Keratinocyte (primary cell): ENCODE measurements around the gene DEFB128. TPM values are rescaled to one million over a fixed set of nuclear protein-coding genes. Genes with fewer than 3 reads are reported as not detected.

Source experiments
- DNase-seq: peaks from one replicate; pipeline ENCODE4 v3.0.0-alpha.2; 2011; ENCODE audit warnings: low read depth, missing footprints, low spot score
- FAIRE-seq: peaks from 2 replicates; lab custom pipeline; 2011; peaks lifted over from hg19 to GRCh38; lab: Jason Lieb, UNC
- H2AFZ ChIP-seq: 2 replicates; pipeline ENCODE4 v1.6.0; 2012; ENCODE audit warnings: low read length, control low read depth, inconsistent platforms; ENCODE audit not compliant: control insufficient read depth
- H3K27ac ChIP-seq: 2 replicates; pipeline ENCODE4 v1.5.1; 2011; ENCODE audit warnings: low read length; ENCODE audit not compliant: control insufficient read depth, insufficient read depth
- H3K27me3 ChIP-seq: 3 replicates; pipeline ENCODE4 v1.6.0; 2011; ENCODE audit warnings: low read length; ENCODE audit not compliant: control insufficient read depth, insufficient read depth; ENCODE audit errors: extremely low read depth
- H3K36me3 ChIP-seq, 2 experiments: 2 replicates in 1 of 2; 3 replicates in 1 of 2; pipeline ENCODE4 v1.5.1; 2011; ENCODE audit warnings: low read length in 2 of 2, mild to moderate bottlenecking in 1 of 2; ENCODE audit not compliant: control insufficient read depth in 2 of 2, insufficient read depth in 2 of 2; ENCODE audit errors: extremely low read depth in 1 of 2
- H3K4me1 ChIP-seq: 3 replicates; pipeline ENCODE4 v1.5.1; 2011; ENCODE audit warnings: low read length; ENCODE audit not compliant: control insufficient read depth, insufficient read depth; ENCODE audit errors: extremely low read depth
- H3K4me2 ChIP-seq: 3 replicates; pipeline ENCODE4 v1.6.0; 2011; ENCODE audit warnings: low read depth, low read length; ENCODE audit not compliant: control insufficient read depth, insufficient read depth; ENCODE audit errors: extremely low read depth
- H3K4me3 ChIP-seq, 3 experiments: fragments of 200-600 bp in 1 of 3; sonication (generic) in 1 of 3; 2 replicates in 2 of 3; 3 replicates in 1 of 3; pipeline ENCODE4 v1.5.1; 2011 to 2016; ENCODE audit warnings: low read length in 3 of 3, mild to moderate bottlenecking in 3 of 3, control low read depth in 2 of 3, inconsistent platforms in 1 of 3, low read depth in 1 of 3, mixed read lengths in 1 of 3, mixed run types in 1 of 3, moderate library complexity in 1 of 3; ENCODE audit not compliant: control insufficient read depth in 2 of 3, insufficient read depth in 2 of 3; ENCODE audit errors: extremely low read depth in 1 of 3
- H3K79me2 ChIP-seq: 2 replicates; pipeline ENCODE4 v1.6.0; 2012; ENCODE audit warnings: low read length; ENCODE audit not compliant: control insufficient read depth, insufficient read depth
- H3K9ac ChIP-seq: 3 replicates; pipeline ENCODE4 v1.6.0; 2011; ENCODE audit warnings: low read length; ENCODE audit not compliant: control insufficient read depth, insufficient read depth; ENCODE audit errors: extremely low read depth
- H3K9me1 ChIP-seq: 3 replicates; pipeline ENCODE4 v1.6.0; 2011; ENCODE audit warnings: low read length; ENCODE audit not compliant: control insufficient read depth, insufficient read depth; ENCODE audit errors: extremely low read depth
- H3K9me3 ChIP-seq: 2 replicates; pipeline ENCODE4 v1.5.1; 2012; ENCODE audit warnings: low read depth, low read length; ENCODE audit not compliant: control insufficient read depth
- H4K20me1 ChIP-seq: 3 replicates; pipeline ENCODE4 v1.6.0; 2011; ENCODE audit warnings: low read length; ENCODE audit not compliant: control insufficient read depth, insufficient read depth; ENCODE audit errors: extremely low read depth
- EZH2 ChIP-seq: IDR thresholded peaks from one replicate; pipeline ENCODE4 v1.6.1; 2012; ENCODE audit warnings: inconsistent platforms, mild to moderate bottlenecking, low read length, moderate library complexity
- dilution Hi-C: fragments of 300-500 bp; cut with MboI; formaldehyde crosslinking; loops from one replicate; pipeline ENCODE4 v1.7.0; 2020; ENCODE audit warnings: low sequenced_read_pairs; ENCODE audit not compliant: extremely low pct_ligation_motif_present
- polyA plus RNA-seq, 5 experiments: library from polyadenylated mRNA; depleted of rRNA in 3 of 5; stranded (reverse) in 3 of 5; stranded (forward) in 1 of 5; unstranded in 1 of 5; fragments of >200 nt; gene quantifications; 1 replicate in 1 of 5; 2 replicates in 3 of 5; 3 replicates in 1 of 5; pipeline versions ENCODE4 v1.2.1 to v1.2.3, GENCODE V29; 2011 to 2012; ENCODE audit warnings: missing spikeins in 2 of 5, low read depth in 1 of 5, low replicate concordance in 1 of 5
- TF ChIP-seq, protein P1 (sequence below), 3 experiments: IDR thresholded peaks in 1 of 3; conservative IDR thresholded peaks in 1 of 3; optimal IDR thresholded peaks in 1 of 3; 2 replicates in 2 of 3; 3 replicates in 1 of 3; pipeline versions ENCODE3 to v1.5.1; 2011; ENCODE audit warnings: low read length in 3 of 3, mild to moderate bottlenecking in 3 of 3, moderate library complexity in 2 of 3, control low read depth in 1 of 3, inconsistent platforms in 1 of 3; ENCODE audit not compliant: insufficient read depth in 2 of 3; ENCODE audit errors: extremely low read depth in 1 of 3

Gene DEFB128
- polyA plus RNA-seq, 1 donor (not counting 4 experiments of a cell fraction or from before 2014, with no cell fraction given), result not detected

DNA sequence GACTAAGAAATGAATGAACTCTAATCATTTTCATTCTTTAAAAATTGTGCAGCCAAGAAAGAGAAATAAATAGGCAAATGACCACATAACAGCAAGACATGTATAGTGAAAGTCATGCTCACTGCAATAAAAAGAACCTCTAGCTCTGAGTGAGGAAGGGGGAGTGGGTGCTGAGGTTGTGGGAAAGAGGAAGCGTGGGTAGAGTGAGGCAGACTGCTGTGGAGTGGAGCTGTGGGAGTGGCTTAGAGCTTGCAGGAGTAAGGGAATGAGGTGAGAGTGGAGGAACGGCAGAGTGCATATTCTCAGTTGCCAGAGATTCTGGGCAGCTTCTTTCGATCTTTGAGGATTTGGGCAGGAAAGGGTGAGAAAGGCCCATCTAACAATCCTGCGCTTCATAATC is 48.0 kb upstream of the DEFB128 start:
- no peak for DNase-seq
- Histone ChIP-seq H3K9me1 (no peaks in the 10 kb centered on the region), H3K9ac (no peak overlapping the region), H4K20me1 (no peaks in the 10 kb centered on the region), H3K9me3 (no peaks in the 10 kb centered on the region), H3K4me1 (peaks cover 8% of the 10 kb centered on the region), H3K36me3 (no peaks in the 10 kb centered on the region), H3K4me3 (no peak overlapping the region), H3K79me2 (no peaks in the 10 kb centered on the region), H2AFZ (no peak overlapping the region), H3K27ac (no peak overlapping the region), H3K4me2 (no peak overlapping the region), H3K27me3 (no peaks in the 10 kb centered on the region)
- dilution Hi-C loops, result no loop called here
- no peak for FAIRE-seq
- no peak for TF ChIP-seq EZH2
- TF ChIP-seq, protein P1, sequence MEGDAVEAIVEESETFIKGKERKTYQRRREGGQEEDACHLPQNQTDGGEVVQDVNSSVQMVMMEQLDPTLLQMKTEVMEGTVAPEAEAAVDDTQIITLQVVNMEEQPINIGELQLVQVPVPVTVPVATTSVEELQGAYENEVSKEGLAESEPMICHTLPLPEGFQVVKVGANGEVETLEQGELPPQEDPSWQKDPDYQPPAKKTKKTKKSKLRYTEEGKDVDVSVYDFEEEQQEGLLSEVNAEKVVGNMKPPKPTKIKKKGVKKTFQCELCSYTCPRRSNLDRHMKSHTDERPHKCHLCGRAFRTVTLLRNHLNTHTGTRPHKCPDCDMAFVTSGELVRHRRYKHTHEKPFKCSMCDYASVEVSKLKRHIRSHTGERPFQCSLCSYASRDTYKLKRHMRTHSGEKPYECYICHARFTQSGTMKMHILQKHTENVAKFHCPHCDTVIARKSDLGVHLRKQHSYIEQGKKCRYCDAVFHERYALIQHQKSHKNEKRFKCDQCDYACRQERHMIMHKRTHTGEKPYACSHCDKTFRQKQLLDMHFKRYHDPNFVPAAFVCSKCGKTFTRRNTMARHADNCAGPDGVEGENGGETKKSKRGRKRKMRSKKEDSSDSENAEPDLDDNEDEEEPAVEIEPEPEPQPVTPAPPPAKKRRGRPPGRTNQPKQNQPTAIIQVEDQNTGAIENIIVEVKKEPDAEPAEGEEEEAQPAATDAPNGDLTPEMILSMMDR (optimal IDR thresholded peaks at IDR 0.05 in 1 of 3, IDR thresholded peaks at IDR 0.05 in 1 of 3, conservative IDR thresholded peaks at IDR 0.05 in 1 of 3; ENCODE audit: extremely low read depth in 1 of 3, insufficient read depth in 2 of 3, low read length in 3 of 3), result no peak

DNA sequence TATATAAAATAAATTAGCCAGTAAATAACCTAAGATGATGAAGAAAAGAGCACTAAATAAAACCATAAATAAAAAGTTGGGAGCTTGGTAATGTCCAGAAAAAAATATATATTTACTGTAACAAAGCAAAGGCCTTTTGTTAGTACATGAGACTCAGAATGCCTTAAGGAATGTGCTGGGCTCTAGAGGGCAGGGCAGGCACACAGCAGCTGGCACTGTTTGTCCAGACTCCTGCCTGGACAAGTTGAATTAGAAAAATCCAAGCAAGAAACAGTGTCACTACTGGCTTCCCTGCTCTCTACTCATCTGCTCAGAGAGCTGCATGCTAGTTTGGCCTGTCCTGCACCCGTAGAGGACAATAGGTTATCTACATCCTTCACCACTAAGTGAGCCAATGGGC is 46.4 kb upstream of the DEFB128 start:
- no peaks in the 10 kb centered on the region for H3K79me2 ChIP-seq
- H3K4me3 ChIP-seq, result no peak overlapping the region
- H3K27me3 ChIP-seq, result no peaks in the 10 kb centered on the region
- no peak overlapping the region for H3K9ac ChIP-seq
- dilution Hi-C loops, result no loop called here
- no peak overlapping the region for H2AFZ ChIP-seq
- H4K20me1 ChIP-seq, result no peaks in the 10 kb centered on the region
- no peaks in the 10 kb centered on the region for H3K9me3 ChIP-seq
- DNase-seq (no peak), FAIRE-seq (peak; percentile 91)
- no peaks in the 10 kb centered on the region for H3K36me3 ChIP-seq
- H3K4me1 ChIP-seq, result peaks cover 8% of the 10 kb centered on the region
- TF ChIP-seq, protein P1 (optimal IDR thresholded peaks at IDR 0.05 in 1 of 3, IDR thresholded peaks at IDR 0.05 in 1 of 3, conservative IDR thresholded peaks at IDR 0.05 in 1 of 3; ENCODE audit: extremely low read depth in 1 of 3, insufficient read depth in 2 of 3, low read length in 3 of 3), result peak; percentile 42 to 76 (median 61)
- TF ChIP-seq EZH2, result no peak
- no peaks in the 10 kb centered on the region for H3K9me1 ChIP-seq
- H3K27ac ChIP-seq, result no peak overlapping the region
- peak overlapping the region; percentile 51 for H3K4me2 ChIP-seq
